Superior temporal gyrus (tissue), 1 donor: Measurements from ENCODE around the gene ESYT2.
"Not testable (repeated sequence)": the region's sequence is repeated elsewhere in the genome, so short reads cannot be mapped to it uniquely, and the experiment has no call there.

Experiments
- DNase-seq: peaks from one replicate; pipeline ENCODE4 v3.0.0-alpha.2; 2016; ENCODE audit errors: extremely low spot score

ESYT2 gene

GRCh38 chr7:158829342-158830210 lies at the start of gene ESYT2:
Gene ESYT2, minus strand, starts transcription at chr7:158829509. Its CDS starts 91 bp downstream, at chr7:158829418.
- DNase-seq = peak; percentile 98

- DNase-seq = not testable (repeated sequence)
Measured at GRCh38 chr7:158878151-158879079, 49.1 kb upstream of the ESYT2 start.

- DNase-seq = no peak
Measured at GRCh38 chr7:158876984-158877383, 47.7 kb upstream of the ESYT2 start.

- no peak for DNase-seq
Measured at GRCh38 chr7:158869876-158870275, 40.6 kb upstream of the ESYT2 start.

- peak; percentile 31 for DNase-seq
Measured at GRCh38 chr7:158868764-158869410, 39.6 kb upstream of the ESYT2 start.

GRCh38 chr7:158867214-158867984 lies 38.1 kb upstream of the ESYT2 start:
- DNase-seq = no peak

GRCh38 chr7:158865977-158866376 lies 36.7 kb upstream of the ESYT2 start:
- no peak for DNase-seq

GRCh38 chr7:158865462-158865922 lies 36.2 kb upstream of the ESYT2 start:
- no peak for DNase-seq

GRCh38 chr7:158864833-158865232 lies 35.5 kb upstream of the ESYT2 start:
- DNase-seq = no peak

- DNase-seq = no peak
Measured at GRCh38 chr7:158864507-158864820, 35.2 kb upstream of the ESYT2 start.

GRCh38 chr7:158863611-158864506 lies 34.5 kb upstream of the ESYT2 start:
- no peak for DNase-seq

- DNase-seq = not testable (repeated sequence)
Measured at GRCh38 chr7:158862985-158863610, 33.8 kb upstream of the ESYT2 start.

GRCh38 chr7:158861936-158862704 lies 32.8 kb upstream of the ESYT2 start:
- DNase-seq = no peak

- no peak for DNase-seq
Measured at GRCh38 chr7:158861004-158861787, 31.9 kb upstream of the ESYT2 start.

- no peak for DNase-seq
Measured at GRCh38 chr7:158860394-158860793, 31.1 kb upstream of the ESYT2 start.

- no peak for DNase-seq
Measured at GRCh38 chr7:158858592-158859503, 29.5 kb upstream of the ESYT2 start.
